ENCODE results near the gene FBXW7.

- TF ChIP-seq CTCF (conservative IDR thresholded peaks at IDR 0.05; ENCODE audit: low read depth, low read length) (no peak), EZH2 (IDR thresholded peaks at IDR 0.05; ENCODE audit: borderline replicate concordance, low read depth, low read length, poor library complexity, severe bottlenecking) (no peak)
Observed at GRCh38 chr4:152322656-152323055, 213.2 kb downstream of the FBXW7 start.
